ENCODE data around the gene ZBED5.
"Not testable (repeated sequence)": the region's sequence is repeated elsewhere in the genome, so short reads cannot be mapped to it uniquely, and the experiment has no call there.

Gene ZBED5

GRCh38 chr11:10838083-10838482 lies 19.8 kb downstream of the ZBED5 start:
- DNase-seq (ENCODE audit: low spot score), result no peak

DNA sequence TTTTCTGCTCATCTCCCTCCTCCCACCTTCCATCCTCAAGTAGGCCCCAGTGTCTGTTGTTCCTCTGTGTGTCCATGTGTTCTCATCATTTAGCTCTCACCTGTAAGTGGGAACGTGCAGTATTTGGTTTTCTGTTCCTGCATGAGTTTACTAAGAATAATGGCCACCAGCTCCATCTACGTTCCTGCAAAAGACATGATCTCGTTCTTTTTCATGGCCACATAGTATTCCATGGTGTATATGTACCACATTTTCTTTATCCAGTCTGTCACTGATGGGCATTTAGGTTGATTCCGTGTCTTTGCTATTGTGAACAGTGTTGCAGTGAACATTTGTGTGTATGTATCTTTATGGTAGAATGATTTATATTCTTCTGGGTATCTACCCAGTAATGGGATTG lies 21.0 kb downstream of the ZBED5 start:
- DNase-seq (ENCODE audit: low spot score), result not testable (repeated sequence)

GRCh38 chr11:10829139-10829538 lies 28.7 kb downstream of the ZBED5 start:
- no peak for DNase-seq (ENCODE audit: low spot score)

DNA sequence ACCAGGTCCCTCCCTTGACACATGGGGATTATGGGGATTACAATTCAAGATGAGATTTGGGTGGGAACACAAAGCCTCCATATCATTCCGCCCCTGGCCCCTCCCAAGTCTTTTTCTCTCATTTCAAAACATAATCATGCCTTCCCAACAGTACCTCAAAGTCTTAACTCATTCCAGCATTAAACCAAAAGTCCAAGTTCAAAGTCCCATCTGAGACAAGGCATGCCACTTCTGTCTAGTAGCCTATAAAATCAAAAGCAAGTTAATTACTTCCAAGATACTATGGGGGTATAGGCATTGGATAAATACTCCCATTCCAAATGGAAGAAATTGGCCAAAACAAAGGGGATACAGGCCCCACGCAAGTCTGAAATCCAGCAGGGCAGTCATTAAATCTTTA lies 29.5 kb downstream of the ZBED5 start:
- no peak for DNase-seq (ENCODE audit: low spot score)

- no peak for DNase-seq (ENCODE audit: low spot score)
These were observed 33.0 kb downstream of the ZBED5 start for GRCh38 chr11:10824888-10825287.

- no peak for DNase-seq (ENCODE audit: low spot score)
These were observed 34.7 kb downstream of the ZBED5 start for GRCh38 chr11:10823152-10823579.

DNA sequence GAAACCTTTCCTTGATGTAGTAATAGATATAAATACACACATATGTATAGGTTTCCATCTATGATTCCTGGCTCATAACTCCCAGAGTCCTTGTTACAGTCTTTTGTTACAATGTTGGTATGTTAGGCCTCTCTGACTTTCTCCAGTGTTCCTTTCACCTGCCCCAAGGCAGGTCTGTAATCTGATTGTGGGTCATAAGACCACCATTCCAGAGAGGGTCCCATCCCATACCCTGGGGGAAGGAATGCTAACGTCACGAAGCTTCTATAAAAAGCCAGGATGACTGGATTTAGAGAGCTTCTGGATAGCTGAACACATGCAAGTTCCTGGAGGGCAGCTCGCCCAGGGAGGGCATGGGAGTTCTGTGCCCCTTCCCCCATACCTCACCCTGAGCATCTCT lies 35.4 kb downstream of the ZBED5 start:
- not testable (repeated sequence) for DNase-seq (ENCODE audit: low spot score)

- DNase-seq (ENCODE audit: low spot score), result no peak
These were observed 39.3 kb downstream of the ZBED5 start for GRCh38 chr11:10818594-10818993.

GRCh38 chr11:10813945-10814344 lies 43.9 kb downstream of the ZBED5 start:
- DNase-seq (ENCODE audit: low spot score), result no peak

DNA sequence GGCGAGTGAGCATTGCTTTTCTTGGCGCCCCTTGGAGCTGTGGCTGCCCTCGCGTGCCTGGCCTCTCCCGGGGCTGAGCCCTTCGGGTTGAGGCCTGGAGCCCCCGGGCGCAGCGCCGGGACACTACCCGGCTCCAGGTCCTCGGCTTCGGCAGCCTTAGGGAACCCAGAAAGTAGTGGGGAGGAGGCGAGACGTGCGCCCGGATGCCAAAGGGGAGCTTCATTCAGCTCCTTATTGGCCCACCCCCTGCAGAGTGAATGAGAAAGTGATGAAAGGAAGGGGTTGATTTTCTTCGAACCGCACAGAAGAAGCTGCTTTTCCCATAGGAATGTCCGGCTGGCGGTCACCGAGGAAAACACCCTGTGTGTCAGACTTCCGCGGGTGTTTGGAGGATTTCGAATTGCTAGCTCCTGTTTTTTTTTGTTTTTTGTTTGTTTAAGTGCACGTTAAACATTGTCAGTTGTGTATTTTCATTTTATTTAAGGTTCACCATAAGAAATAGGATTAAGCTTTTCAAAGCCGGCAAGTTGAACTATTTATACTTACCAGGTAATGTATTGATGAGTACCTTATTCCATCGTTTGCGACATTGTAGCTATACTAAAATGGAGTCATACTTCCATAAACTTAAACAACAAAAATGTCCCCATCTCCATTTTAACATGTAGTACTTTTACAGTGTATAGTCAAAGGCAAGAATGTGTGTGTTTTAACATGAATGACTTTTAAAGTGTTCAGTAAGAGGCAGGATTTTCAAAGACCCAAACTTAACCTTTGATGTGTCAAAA lies 48.3 kb downstream of the ZBED5 start:
- DNase-seq (ENCODE audit: low spot score), result no peak

- peak; percentile 99 for DNase-seq (ENCODE audit: low spot score)
These were observed 49.1 kb downstream of the ZBED5 start, which contains the start of gene EIF4G2 for GRCh38 chr11:10808553-10809372. Gene EIF4G2 (minus strand): TSS chr11:10808926.

DNA sequence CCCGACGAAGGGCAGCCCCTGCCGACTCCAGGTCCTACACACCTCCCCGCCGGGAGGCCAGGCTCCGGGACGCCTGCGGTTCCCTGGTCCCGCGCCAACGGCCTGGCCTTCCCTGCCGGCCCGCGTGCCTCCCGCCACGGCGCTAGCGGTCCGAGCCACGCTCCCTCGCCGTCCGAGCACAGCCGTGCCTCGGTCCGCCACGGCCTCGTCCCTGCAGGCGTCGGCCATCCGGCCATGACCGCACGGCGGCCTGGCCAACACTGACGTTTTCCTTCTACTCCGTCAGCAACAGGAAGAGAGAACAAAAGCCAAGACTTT lies 49.7 kb downstream of the ZBED5 start:
- no peak for DNase-seq (ENCODE audit: low spot score)

DNA sequence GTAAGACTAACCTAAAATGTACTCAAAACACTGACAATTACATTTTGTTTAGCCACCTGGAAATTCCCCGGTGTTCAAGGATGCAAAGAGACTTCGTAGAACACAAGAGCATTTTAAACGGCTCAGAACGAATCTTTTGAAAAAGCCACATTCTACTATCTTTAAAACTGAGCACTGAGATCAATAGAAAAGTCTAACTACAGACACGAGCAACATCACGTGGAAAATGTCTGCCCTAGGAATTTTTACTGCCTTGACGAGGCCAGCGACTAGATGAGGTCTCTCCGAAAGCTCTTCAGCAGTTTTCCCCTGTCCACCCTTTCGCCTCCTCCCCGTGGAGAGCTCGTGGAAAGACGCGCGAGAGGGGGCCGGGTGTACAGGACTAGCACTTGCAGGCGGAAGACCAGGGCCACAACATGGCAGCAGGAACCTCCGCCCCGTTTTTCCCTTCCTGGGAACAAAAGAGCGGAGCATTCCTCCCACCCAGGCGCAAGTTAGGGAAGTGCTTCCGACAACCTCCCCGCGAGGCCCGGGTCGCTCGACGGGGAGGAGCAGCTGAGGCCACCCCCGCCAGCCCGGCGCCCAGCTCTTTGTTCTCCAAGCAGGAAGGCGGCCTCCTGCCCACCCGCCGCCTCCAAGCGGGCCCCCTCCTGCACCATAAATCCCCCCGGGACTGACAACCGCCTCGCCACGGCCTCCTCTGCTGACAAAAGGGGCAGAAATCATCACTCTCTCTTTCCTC lies 50.2 kb downstream of the ZBED5 start:
- DNase-seq (ENCODE audit: low spot score), result peak; percentile 87

- DNase-seq (ENCODE audit: low spot score), result no peak
These were observed 51.6 kb downstream of the ZBED5 start for GRCh38 chr11:10806206-10806605.

DNA sequence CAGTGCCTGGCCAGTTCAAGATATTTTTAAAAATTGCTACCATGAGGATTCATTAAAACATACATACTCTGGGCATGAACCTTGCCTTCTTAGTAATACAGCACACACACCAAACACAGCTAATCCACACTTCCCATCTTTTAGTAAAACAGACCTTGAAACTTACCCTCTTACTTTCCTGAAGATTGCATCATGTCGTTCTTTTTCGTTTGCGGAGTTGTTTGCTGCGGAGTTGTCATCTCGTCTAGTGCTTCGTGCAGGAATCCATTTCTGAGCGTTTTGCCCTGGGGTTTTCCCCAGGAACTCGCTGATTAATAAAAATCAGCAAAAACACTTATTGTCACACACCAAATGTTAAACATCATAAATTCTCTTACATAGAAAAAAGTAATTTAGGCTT lies 52.1 kb downstream of the ZBED5 start:
- DNase-seq (ENCODE audit: low spot score), result no peak

DNA sequence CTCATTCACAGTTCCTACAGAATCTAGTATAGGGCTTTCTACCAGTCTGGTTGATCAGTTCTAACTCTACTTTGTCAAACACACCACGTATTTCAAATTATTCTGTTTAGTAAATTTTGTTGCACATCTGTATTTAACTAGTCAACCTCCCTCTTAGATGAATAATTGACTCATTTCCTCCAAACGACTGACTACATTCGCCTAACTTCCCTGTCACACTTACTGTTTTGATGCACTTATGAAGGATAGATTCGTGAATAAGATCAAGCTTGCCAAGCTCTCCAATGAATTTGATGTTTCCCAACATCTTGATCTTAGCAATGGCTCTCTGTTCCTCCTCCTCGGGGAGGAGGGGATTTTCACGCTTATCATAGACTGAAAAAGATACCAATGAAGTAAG lies 54.2 kb downstream of the ZBED5 start:
- DNase-seq (ENCODE audit: low spot score), result no peak

Data from left forelimb (tissue), 1 donor.